Osteoblast (primary cell): ENCODE results near the gene GLO1. TPM values are rescaled to one million over a fixed set of nuclear protein-coding genes. Genes with fewer than 3 reads are reported as not detected.

ENCODE experiments used
- DNase-seq: peaks from one replicate; pipeline ENCODE4 v3.0.0; 2011; ENCODE audit warnings: low spot score, mixed read lengths; ENCODE audit not compliant: insufficient read length; ENCODE audit errors: missing footprints
- H2AFZ ChIP-seq: 2 replicates; pipeline ENCODE4 v1.6.0; 2011; ENCODE audit warnings: mild to moderate bottlenecking, low read length
- H3K27ac ChIP-seq: 2 replicates; pipeline ENCODE4 v1.5.1; 2011; ENCODE audit warnings: mild to moderate bottlenecking, low read depth, low read length, moderate library complexity
- H3K27me3 ChIP-seq: 2 replicates; pipeline ENCODE4 v1.6.0; 2012; ENCODE audit warnings: mild to moderate bottlenecking, control low read depth, inconsistent platforms, low read length, moderate library complexity; ENCODE audit not compliant: insufficient read depth
- H3K36me3 ChIP-seq: 2 replicates; pipeline ENCODE4 v1.5.1; 2011; ENCODE audit warnings: mild to moderate bottlenecking, low read length, control low read depth, moderate library complexity; ENCODE audit not compliant: insufficient read depth
- H3K4me1 ChIP-seq: 2 replicates; pipeline ENCODE4 v1.5.1; 2011; ENCODE audit warnings: mild to moderate bottlenecking, low read length, control low read depth, moderate library complexity; ENCODE audit not compliant: insufficient read depth
- H3K4me2 ChIP-seq: 2 replicates; pipeline ENCODE4 v1.6.0; 2011; ENCODE audit warnings: mild to moderate bottlenecking, low read length; ENCODE audit not compliant: insufficient read depth
- H3K4me3 ChIP-seq: fragments of 200-600 bp; sonication (generic); 3 replicates; pipeline ENCODE4 v1.5.1; 2012; ENCODE audit warnings: mild to moderate bottlenecking, low read length, inconsistent platforms; ENCODE audit not compliant: insufficient read depth
- H3K79me2 ChIP-seq: 2 replicates; pipeline ENCODE4 v1.6.0; 2012; ENCODE audit warnings: mild to moderate bottlenecking, low read length, control low read depth, inconsistent platforms; ENCODE audit not compliant: insufficient read depth
- H3K9me3 ChIP-seq: 2 replicates; pipeline ENCODE4 v1.5.1; 2011; ENCODE audit warnings: low read depth, low read length, control low read depth
- H4K20me1 ChIP-seq: 2 replicates; pipeline ENCODE4 v1.6.0; 2012; ENCODE audit warnings: mild to moderate bottlenecking, low read length, control low read depth; ENCODE audit not compliant: insufficient read depth
- total RNA-seq: library from RNA; depleted of rRNA; stranded (reverse); fragments of >200 nt; gene quantifications from 2 replicates; pipeline ENCODE4 v1.2.3, GENCODE V29; 2012
- TF ChIP-seq, protein P1 (sequence below): IDR thresholded peaks from 2 replicates; pipeline ENCODE4 v1.5.1; 2011; ENCODE audit warnings: mild to moderate bottlenecking, low read depth, low read length, moderate library complexity; ENCODE audit errors: extremely low read depth

GLO1 gene
- total RNA-seq, 1 donor: 101 TPM

DNA sequence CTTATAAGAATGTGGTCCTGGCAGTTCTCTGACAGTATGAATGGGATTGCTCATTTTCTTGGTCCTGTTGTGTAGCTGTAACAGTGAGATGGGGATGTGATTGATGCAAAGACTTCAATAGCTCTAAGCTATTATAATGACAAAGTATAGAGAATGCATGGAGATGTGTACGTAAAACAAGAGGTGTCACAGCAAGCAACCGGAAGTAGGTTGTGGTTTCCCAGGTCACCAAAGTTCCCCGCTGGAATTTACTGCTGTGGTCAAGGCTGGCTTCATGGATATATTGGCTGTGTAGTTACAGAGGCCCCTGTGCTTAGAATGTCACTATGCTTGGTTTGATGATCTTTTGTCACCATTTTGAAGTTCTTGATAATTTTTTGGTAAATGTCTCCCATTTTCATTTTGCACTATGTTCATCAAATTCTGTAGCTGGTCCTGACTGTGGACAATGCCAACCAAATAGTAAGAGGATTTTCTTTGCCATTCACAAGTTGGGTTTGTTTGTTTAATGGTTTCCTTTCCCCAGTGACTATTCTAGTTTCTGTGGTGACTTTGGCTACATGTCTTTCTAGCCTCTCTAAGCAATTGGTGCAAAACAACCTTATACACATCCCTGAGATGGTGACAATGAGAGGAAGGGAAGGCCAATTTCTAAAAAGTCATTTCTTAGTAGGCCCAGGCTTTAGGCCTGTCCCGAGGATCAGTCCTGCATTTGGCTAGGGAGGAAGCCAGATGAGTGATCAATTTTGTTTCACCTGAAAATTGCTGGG, 22.7 kb upstream of the GLO1 start:
- H3K4me2 ChIP-seq: no peak overlapping the region

DNA sequence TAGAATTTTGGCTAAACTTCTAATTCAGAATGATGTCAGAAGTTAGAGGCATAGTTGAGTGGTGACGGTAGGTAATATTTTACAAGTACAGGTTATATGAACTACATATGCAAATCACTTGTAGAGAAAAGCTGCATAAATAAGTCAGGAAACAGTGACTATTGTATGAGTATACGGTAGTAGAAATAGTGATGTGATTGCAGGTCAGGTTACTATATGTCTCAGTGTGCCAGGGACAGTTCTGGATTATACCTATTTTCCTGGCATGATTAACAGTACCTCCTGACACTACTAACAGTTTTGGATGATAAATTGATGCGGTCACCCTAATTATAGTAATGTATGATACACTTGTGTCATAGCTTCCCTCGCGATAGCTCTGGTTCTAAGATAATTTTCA, 21.4 kb upstream of the GLO1 start:
- Histone ChIP-seq H3K27me3 (no peaks in the 10 kb centered on the region), H3K4me3 (no peak overlapping the region), H4K20me1 (no peaks in the 10 kb centered on the region), H3K9me3 (no peaks in the 10 kb centered on the region), H3K27ac (no peak overlapping the region), H3K79me2 (no peaks in the 10 kb centered on the region), H3K36me3 (no peaks in the 10 kb centered on the region), H3K4me1 (no peaks in the 10 kb centered on the region), H2AFZ (no peak overlapping the region), H3K4me2 (no peak overlapping the region)
- DNase-seq: no peak
- TF ChIP-seq, protein P1, sequence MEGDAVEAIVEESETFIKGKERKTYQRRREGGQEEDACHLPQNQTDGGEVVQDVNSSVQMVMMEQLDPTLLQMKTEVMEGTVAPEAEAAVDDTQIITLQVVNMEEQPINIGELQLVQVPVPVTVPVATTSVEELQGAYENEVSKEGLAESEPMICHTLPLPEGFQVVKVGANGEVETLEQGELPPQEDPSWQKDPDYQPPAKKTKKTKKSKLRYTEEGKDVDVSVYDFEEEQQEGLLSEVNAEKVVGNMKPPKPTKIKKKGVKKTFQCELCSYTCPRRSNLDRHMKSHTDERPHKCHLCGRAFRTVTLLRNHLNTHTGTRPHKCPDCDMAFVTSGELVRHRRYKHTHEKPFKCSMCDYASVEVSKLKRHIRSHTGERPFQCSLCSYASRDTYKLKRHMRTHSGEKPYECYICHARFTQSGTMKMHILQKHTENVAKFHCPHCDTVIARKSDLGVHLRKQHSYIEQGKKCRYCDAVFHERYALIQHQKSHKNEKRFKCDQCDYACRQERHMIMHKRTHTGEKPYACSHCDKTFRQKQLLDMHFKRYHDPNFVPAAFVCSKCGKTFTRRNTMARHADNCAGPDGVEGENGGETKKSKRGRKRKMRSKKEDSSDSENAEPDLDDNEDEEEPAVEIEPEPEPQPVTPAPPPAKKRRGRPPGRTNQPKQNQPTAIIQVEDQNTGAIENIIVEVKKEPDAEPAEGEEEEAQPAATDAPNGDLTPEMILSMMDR: no peak

More for the DNA sequence above, 22.7 kb upstream of the GLO1 start:
- H3K27me3 ChIP-seq: no peaks in the 10 kb centered on the region
- H2AFZ ChIP-seq: no peak overlapping the region
- no peaks in the 10 kb centered on the region for H4K20me1 ChIP-seq
- DNase-seq: no peak
- no peak overlapping the region for H3K4me3 ChIP-seq
- no peaks in the 10 kb centered on the region for H3K4me1 ChIP-seq
- H3K36me3 ChIP-seq: no peaks in the 10 kb centered on the region
- no peaks in the 10 kb centered on the region for H3K79me2 ChIP-seq
- H3K27ac ChIP-seq: no peak overlapping the region
- TF ChIP-seq, protein P1: no peak
- no peaks in the 10 kb centered on the region for H3K9me3 ChIP-seq

DNA sequence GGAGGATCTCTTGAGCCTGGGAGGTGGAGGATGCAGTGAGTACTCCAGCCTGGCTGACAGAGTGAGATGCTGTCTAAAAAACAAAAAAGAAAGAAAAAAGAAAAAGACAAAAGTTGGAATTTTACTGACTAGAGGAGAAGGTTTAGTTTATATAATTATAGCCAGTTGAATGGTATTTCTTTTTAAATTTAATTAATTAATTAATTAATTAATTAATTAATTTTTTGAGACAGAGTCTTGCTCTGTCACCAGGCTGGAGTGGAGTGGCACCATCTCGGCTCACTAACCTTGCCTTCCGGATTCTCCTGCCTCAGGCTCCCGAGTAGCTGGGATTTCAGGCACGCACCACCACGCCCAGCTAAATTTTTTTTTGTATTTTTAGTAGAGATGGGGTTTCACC, 20.8 kb upstream of the GLO1 start:
- no peaks in the 10 kb centered on the region for H3K79me2 ChIP-seq
- DNase-seq: no peak
- no peak overlapping the region for H2AFZ ChIP-seq
- H3K27me3 ChIP-seq: peaks cover 5% of the 10 kb centered on the region
- no peak overlapping the region for H3K4me2 ChIP-seq
- no peaks in the 10 kb centered on the region for H3K9me3 ChIP-seq
- no peak overlapping the region for H3K27ac ChIP-seq
- no peaks in the 10 kb centered on the region for H3K36me3 ChIP-seq
- no peaks in the 10 kb centered on the region for H4K20me1 ChIP-seq
- TF ChIP-seq, protein P1: no peak
- H3K4me1 ChIP-seq: no peaks in the 10 kb centered on the region
- no peak overlapping the region for H3K4me3 ChIP-seq

DNA sequence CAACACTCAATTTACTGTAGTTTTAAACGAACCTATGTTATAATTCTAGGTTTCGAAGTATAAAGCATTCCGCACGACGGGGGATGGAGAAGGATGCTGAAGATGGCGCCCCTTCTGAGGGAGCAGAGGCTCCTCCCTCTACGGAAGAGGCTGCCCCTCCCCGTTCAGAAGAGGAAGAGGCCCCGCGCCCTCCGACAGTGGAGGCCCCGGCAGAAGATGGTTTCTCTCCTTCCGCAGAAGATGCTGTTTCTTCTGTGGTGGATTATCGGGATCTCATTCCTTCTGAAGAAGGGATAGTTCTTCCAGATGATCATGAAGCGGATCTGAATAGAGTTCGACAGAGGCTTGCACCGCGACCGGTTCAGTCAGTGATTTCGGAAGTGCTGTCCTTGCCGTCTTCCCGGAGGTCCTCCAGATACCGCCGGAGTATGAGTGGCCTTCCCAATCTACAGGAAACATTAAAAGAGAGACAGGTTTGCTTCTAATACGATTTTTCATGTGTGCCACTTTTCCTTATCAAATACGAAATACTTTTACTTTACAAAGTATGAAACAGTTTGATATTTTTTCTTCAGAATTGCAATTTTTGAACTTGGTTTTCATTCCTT, 19.9 kb upstream of the GLO1 start:
- DNase-seq: no peak
- H2AFZ ChIP-seq: no peak overlapping the region

More for the DNA sequence above, 19.9 kb upstream of the GLO1 start:
- no peak overlapping the region for H3K4me2 ChIP-seq
- H3K4me1 ChIP-seq: no peaks in the 10 kb centered on the region
- TF ChIP-seq, protein P1: no peak
- no peak overlapping the region for H3K27ac ChIP-seq
- no peaks in the 10 kb centered on the region for H3K79me2 ChIP-seq
- H3K27me3 ChIP-seq: peaks cover 6% of the 10 kb centered on the region
- H3K9me3 ChIP-seq: no peaks in the 10 kb centered on the region
- no peak overlapping the region for H3K4me3 ChIP-seq
- no peaks in the 10 kb centered on the region for H3K36me3 ChIP-seq
- H4K20me1 ChIP-seq: no peaks in the 10 kb centered on the region
